ENCODE measurements around the gene SEMA3A. TPM values are rescaled to one million over a fixed set of nuclear protein-coding genes. Genes with fewer than 3 reads are reported as not detected.
"Not testable (repeated sequence)": the region's sequence is repeated elsewhere in the genome, so short reads cannot be mapped to it uniquely, and the experiment has no call there.

Gene SEMA3A
- polyA plus RNA-seq, 10 donors, result 17.9 to 37.6 (median 26.8) TPM

DNA sequence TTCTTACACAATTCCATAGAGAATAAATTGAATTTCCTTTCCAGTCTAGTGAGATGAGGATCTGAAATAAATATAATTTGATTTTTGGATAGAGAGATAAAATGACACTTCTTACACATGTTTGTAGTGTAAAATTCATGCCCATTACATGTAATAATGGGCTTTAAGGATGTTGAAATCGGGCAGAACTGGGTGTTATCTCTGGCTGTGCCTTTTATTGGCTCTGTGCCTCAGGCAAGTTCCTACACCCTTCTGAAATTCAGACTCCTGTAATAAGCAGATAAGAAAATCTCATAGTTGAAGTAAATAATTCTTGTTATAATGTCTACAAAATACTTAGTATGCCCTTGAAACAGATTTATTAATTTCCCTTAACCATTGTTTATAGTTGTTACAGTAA, 125.6 kb downstream of the SEMA3A start:
- no peak for DNase-seq

GRCh38 chr7:84062489-84062901, 132.1 kb downstream of the SEMA3A start:
- not testable (repeated sequence) for DNase-seq

GRCh38 chr7:84060760-84061261, 133.8 kb downstream of the SEMA3A start:
- no peak for DNase-seq

- no peak for DNase-seq
Measured at GRCh38 chr7:84060000-84060399, 134.6 kb downstream of the SEMA3A start.

DNA sequence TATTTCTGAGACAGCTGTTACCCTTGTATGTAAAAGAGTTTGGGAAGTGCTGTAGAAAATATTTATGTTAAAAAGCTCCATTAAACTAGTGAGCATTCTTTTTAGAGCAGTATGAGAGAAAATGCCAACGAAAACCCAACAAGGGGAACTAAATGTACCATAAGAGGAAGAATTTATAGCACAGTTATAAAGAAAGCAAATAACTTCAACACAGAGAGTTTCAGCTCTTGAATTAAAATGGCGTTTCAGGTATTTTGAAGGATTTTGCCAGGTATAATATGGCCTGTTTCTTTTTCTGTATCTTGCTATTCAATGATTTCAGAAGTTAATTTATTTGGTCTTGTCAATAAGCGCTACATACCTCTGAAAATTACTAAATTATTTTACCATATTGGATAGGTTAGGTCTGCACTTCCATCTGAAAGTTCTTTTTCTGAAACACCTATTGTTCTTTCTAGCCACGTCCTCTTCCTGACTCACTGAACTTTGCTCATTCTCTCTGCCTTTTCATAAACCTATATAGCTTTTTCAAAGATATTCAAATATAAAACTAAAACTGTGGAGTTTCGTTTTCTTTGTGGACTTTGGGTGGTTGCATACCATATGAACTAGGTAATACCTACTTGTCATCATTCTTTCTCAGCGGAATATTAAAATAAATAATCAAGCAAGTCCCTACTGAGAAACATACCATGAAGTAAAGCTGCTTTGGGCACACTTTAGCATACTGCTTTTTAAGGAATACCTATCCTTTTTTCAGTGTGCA, 136.1 kb downstream of the SEMA3A start:
- DNase-seq, result no peak

DNA sequence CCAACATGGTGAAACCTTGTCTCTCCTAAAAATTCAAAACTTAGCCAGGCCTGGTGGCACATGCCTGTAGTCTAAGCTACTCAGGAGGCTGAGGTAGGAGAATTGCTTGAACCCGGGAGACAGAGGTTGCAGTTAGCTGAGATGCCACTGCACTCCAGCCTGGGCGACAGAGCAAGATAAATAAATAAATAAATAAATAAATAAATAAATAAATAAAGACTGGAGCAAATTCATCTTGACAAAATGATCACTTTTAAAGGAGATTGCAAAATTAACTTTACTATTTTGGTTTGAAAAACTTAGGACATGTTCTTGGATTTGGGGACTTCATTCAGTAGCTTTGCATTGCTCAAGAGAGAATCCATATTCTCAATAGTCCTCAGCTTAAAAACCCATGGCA, 137.0 kb downstream of the SEMA3A start:
- no peak for DNase-seq

GRCh38 chr7:84055904-84056605, 138.5 kb downstream of the SEMA3A start:
- no peak for DNase-seq

DNA sequence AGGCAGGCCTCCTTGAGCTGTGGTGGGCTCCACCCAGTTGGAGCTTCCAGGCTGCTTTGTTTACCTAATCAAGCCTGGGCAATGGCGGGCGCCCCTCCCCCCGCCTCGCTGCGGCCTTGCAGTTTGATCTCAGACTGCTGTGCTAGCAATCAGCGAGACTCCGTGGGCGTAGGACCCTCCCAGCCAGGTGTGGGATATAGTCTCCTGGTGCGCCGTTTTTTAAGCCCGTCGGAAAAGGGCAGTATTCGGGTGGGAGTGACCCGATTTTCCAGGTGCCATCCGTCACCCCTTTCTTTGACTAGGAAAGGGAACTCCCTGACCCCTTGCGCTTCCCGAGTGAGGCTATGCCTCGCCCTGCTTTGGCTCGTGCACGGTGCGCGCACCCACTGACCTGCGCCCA, 139.4 kb downstream of the SEMA3A start:
- not testable (repeated sequence) for DNase-seq

- DNase-seq, result no peak
Measured at GRCh38 chr7:84049071-84049836, 145.3 kb downstream of the SEMA3A start.

GRCh38 chr7:84047085-84047484, 147.5 kb downstream of the SEMA3A start:
- no peak for DNase-seq

GRCh38 chr7:84044834-84045233, 149.8 kb downstream of the SEMA3A start:
- no peak for DNase-seq

GRCh38 chr7:84043661-84044191, 150.9 kb downstream of the SEMA3A start:
- DNase-seq, result peak in 1 of 3 donors; percentile 42

GRCh38 chr7:84042110-84042539, 152.5 kb downstream of the SEMA3A start:
- DNase-seq, result peak in 1 of 3 donors; percentile 57

GRCh38 chr7:84041649-84042048, 152.9 kb downstream of the SEMA3A start:
- DNase-seq, result no peak

GRCh38 chr7:84040355-84040754, 154.2 kb downstream of the SEMA3A start:
- DNase-seq, result no peak

GRCh38 chr7:84039432-84039831, 155.2 kb downstream of the SEMA3A start:
- no peak for DNase-seq

DNA sequence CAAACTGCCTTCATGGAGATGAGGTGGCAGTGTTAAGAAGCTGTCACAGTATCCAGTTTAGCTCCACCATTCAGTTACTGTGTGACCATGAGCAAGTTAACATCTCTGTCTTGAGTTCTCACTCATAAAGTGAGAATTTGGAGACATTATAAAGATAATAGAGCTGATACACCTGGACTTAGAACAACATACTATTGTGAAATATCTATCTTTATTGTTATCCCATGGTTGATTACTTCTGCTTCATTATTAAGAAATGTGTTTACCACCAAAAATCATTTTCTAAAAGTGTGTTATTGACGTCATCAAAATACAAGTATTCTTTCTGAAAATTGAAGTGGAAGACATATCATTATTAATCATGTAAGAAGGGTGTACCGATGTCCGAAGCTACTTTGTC, 166.9 kb downstream of the SEMA3A start:
- no peak for DNase-seq

GRCh38 chr7:84025332-84025927, 169.2 kb downstream of the SEMA3A start:
- peak; percentile 88 to 94 (median 93) for DNase-seq

- DNase-seq, result peak in 1 of 3 donors; percentile 15
Measured at GRCh38 chr7:84022684-84023308, 171.8 kb downstream of the SEMA3A start.

DNA sequence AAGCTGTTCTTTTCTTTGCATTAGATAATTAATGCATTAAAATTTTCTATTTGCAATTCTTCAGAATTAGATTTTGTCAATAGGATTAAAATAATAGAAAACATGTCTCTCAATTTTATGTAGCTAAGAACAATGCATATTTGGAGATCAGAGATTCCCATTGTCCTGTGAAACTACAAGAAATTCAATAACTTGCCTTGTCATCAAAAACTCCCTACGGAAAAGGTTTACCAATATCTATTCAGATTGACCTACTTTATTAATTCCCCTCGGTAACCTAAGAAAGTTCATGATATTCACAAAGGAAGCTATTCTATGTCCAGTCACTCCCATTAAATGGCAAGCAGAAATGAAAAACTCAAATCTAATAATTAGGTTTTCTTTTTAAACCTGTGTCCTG, 172.6 kb downstream of the SEMA3A start:
- DNase-seq, result no peak

Measured in muscle of back (tissue), 11 donors.